CD14-positive monocyte (primary cell): Measurements from ENCODE around the gene GABBR2. TPM values are rescaled to one million over a fixed set of nuclear protein-coding genes. Genes with fewer than 3 reads are reported as not detected.

Experiments
- DNase-seq, 3 donors: peaks; one replicate each; pipeline ENCODE4 v3.0.0-alpha.2; 2011 to 2022
- H2AFZ ChIP-seq: 2 replicates; pipeline ENCODE4 v1.6.0; 2012; ENCODE audit warnings: mild to moderate bottlenecking, low read depth, low read length, inconsistent platforms; ENCODE audit not compliant: insufficient read depth, poor library complexity, severe bottlenecking
- H3K27ac ChIP-seq, 2 donors: 1 replicate in 1 of 2; 2 replicates in 1 of 2; pipeline ENCODE4 v1.5.1; 2012 to 2013; ENCODE audit warnings: low read length in 2 of 2, control low read depth in 1 of 2, inconsistent platforms in 1 of 2, low read depth in 1 of 2, mild to moderate bottlenecking in 1 of 2
- H3K27me3 ChIP-seq, 2 donors: one replicate each; pipeline versions ENCODE4 v1.6.0 to v1.6.1; 2011 to 2013; ENCODE audit warnings: low read length in 2 of 2; ENCODE audit not compliant: control insufficient read depth in 2 of 2, insufficient read depth in 2 of 2
- H3K36me3 ChIP-seq, 2 donors: replicated peaks in 1 of 2; 1 replicate in 1 of 2; 2 replicates in 1 of 2; pipeline versions ENCODE4 v1.5.1 to v1.6.1; 2012 to 2013; ENCODE audit warnings: low read length in 2 of 2, control low read depth in 1 of 2, inconsistent platforms in 1 of 2, mild to moderate bottlenecking in 1 of 2; ENCODE audit not compliant: insufficient read depth in 2 of 2, control insufficient read depth in 1 of 2
- H3K4me1 ChIP-seq, 2 donors: 1 replicate in 1 of 2; 2 replicates in 1 of 2; pipeline versions ENCODE4 v1.5.1 to v1.6.1; 2012 to 2013; ENCODE audit warnings: low read length in 2 of 2, control low read depth in 1 of 2, inconsistent platforms in 1 of 2, mild to moderate bottlenecking in 1 of 2, moderate library complexity in 1 of 2; ENCODE audit not compliant: insufficient read depth in 2 of 2, control insufficient read depth in 1 of 2
- H3K4me2 ChIP-seq: replicated peaks from 2 replicates; pipeline ENCODE3; 2012; ENCODE audit warnings: low read length, moderate library complexity, mild to moderate bottlenecking; ENCODE audit not compliant: poor library complexity, severe bottlenecking; ENCODE audit errors: extremely low read depth
- H3K4me3 ChIP-seq, 3 experiments: fragments of 200-600 bp in 1 of 3; sonication (generic) in 1 of 3; replicated peaks in 1 of 3; 1 replicate in 2 of 3; 2 replicates in 1 of 3; pipeline ENCODE4 v1.5.1; 2011 to 2013; ENCODE audit warnings: low read length in 3 of 3, mild to moderate bottlenecking in 3 of 3, control low read depth in 2 of 3, low read depth in 2 of 3, inconsistent platforms in 1 of 3, moderate library complexity in 1 of 3
- H3K79me2 ChIP-seq: 2 replicates; pipeline ENCODE4 v1.6.0; 2012; ENCODE audit warnings: mild to moderate bottlenecking, control low read depth, inconsistent platforms, low read length, moderate library complexity; ENCODE audit not compliant: insufficient read depth
- H3K9ac ChIP-seq: 2 replicates; pipeline ENCODE4 v1.6.0; 2017; ENCODE audit warnings: low read length, mild to moderate bottlenecking; ENCODE audit not compliant: insufficient read depth, poor library complexity, severe bottlenecking
- H3K9me3 ChIP-seq, 2 donors: replicated peaks in 1 of 2; 1 replicate in 1 of 2; 2 replicates in 1 of 2; pipeline versions ENCODE4 v1.5.1 to v1.6.1; 2012 to 2013; ENCODE audit warnings: low read length in 2 of 2, control low read depth in 1 of 2; ENCODE audit not compliant: control insufficient read depth in 1 of 2, insufficient read depth in 1 of 2
- H4K20me1 ChIP-seq: 2 replicates; pipeline ENCODE4 v1.6.0; 2012; ENCODE audit warnings: mild to moderate bottlenecking, low read length, control low read depth, moderate library complexity; ENCODE audit not compliant: insufficient read depth
- H3K27ac Mint-ChIP-seq, 7 donors: one replicate each; pipeline ENCODE4 v1.8.0; 2020; ENCODE audit warnings: mild to moderate bottlenecking in 7 of 7, mixed read lengths in 7 of 7, moderate library complexity in 6 of 7, inconsistent platforms in 2 of 7
- H3K27me3 Mint-ChIP-seq, 3 donors: one replicate each; pipeline ENCODE4 v1.8.0; 2021 to 2022; ENCODE audit warnings: low read depth in 3 of 3, mild to moderate bottlenecking in 3 of 3, mixed read lengths in 3 of 3, moderate library complexity in 3 of 3, inconsistent platforms in 1 of 3
- H3K36me3 Mint-ChIP-seq, 2 donors: one replicate each; pipeline ENCODE4 v1.8.0; 2020; ENCODE audit warnings: mixed read lengths in 2 of 2, inconsistent platforms in 1 of 2, mild to moderate bottlenecking in 1 of 2
- H3K4me1 Mint-ChIP-seq: one replicate; pipeline ENCODE4 v1.8.0; 2020; ENCODE audit warnings: mild to moderate bottlenecking, mixed read lengths
- H3K4me3 Mint-ChIP-seq, 2 donors: one replicate each; pipeline ENCODE4 v1.8.0; 2020; ENCODE audit warnings: mild to moderate bottlenecking in 2 of 2, mixed read lengths in 2 of 2, moderate library complexity in 1 of 2
- H3K9me3 Mint-ChIP-seq, 7 donors: one replicate each; pipeline ENCODE4 v1.8.0; 2020 to 2022; ENCODE audit warnings: mixed read lengths in 7 of 7, mild to moderate bottlenecking in 6 of 7, moderate library complexity in 6 of 7, inconsistent platforms in 2 of 7
- CTCF ChIP-seq: fragments of 200-600 bp; IDR thresholded peaks from one replicate; pipeline ENCODE4 v1.8.0; 2022; ENCODE audit warnings: antibody characterized with exemption, mild to moderate bottlenecking
- WGBS: methylation state at CpG from one replicate; pipeline ENCODE4 v1.1.5; 2013; ENCODE audit warnings: missing lambda C conversion rate; ENCODE audit not compliant: insufficient coverage; 5-methylcytosine and 5-hydroxymethylcytosine counted together
- intact Hi-C, 2 donors: fragments of 100-400 bp; cut with micrococcal nuclease; formaldehyde crosslinking; loops; one replicate each; pipeline versions ENCODE4 v1.15.0 to v1.15.1; 2023
- polyA plus RNA-seq, 3 donors: library from polyadenylated mRNA; depleted of rRNA in 1 of 3; unstranded in 2 of 3; stranded (reverse) in 1 of 3; fragments of 300-500 nt in 2 of 3; fragments of >200 nt in 1 of 3; fragmentation: Illumina TruSeq in 2 of 3; gene quantifications; 1 replicate in 2 of 3; 2 replicates in 1 of 3; pipeline ENCODE4 v1.2.3, GENCODE V29; 2012 to 2021

Gene GABBR2
- polyA plus RNA-seq, 3 donors: not detected

- Histone ChIP-seq H3K27me3 (no peaks in the 10 kb centered on the region), H3K36me3 (no peaks in the 10 kb centered on the region), H3K9me3 (no peaks in the 10 kb centered on the region), H3K79me2 (no peaks in the 10 kb centered on the region), H3K9ac (no peak overlapping the region), H3K27ac (no peak overlapping the region), H3K4me2 (no peak overlapping the region), H4K20me1 (no peaks in the 10 kb centered on the region), H2AFZ (no peak overlapping the region), H3K4me3 (no peak overlapping the region), H3K4me1 (no peaks in the 10 kb centered on the region)
- intact Hi-C loops: no loop called here
- no peak for DNase-seq
- TF ChIP-seq CTCF: no peak
- Mint-ChIP-seq H3K4me1 (no peaks in the 10 kb centered on the region), H3K4me3 (peak overlapping the region in 1 of 2 donors; percentile 9), H3K27ac (no peak overlapping the region), H3K27me3 (peaks cover 14 to 16% (median 14%) of the 10 kb centered on the region in 3 donors), H3K9me3 (no peaks in the 10 kb centered on the region), H3K36me3 (no peaks in the 10 kb centered on the region)
- WGBS: 100% methylated on average over 1 of the region's 5 CpGs
Measured at GRCh38 chr9:98602839-98603500, 105.8 kb downstream of the GABBR2 start.

GRCh38 chr9:98600631-98601030, 108.1 kb downstream of the GABBR2 start:
- Histone ChIP-seq H4K20me1 (no peaks in the 10 kb centered on the region), H3K4me3 (no peak overlapping the region), H3K4me1 (no peaks in the 10 kb centered on the region), H3K36me3 (no peaks in the 10 kb centered on the region), H3K9ac (no peak overlapping the region), H2AFZ (no peak overlapping the region), H3K27ac (no peak overlapping the region), H3K4me2 (no peak overlapping the region), H3K27me3 (no peaks in the 10 kb centered on the region), H3K9me3 (no peaks in the 10 kb centered on the region), H3K79me2 (no peaks in the 10 kb centered on the region)
- Mint-ChIP-seq H3K4me3 (no peak overlapping the region), H3K27me3 (peaks cover 8 to 15% (median 11%) of the 10 kb centered on the region in 3 donors), H3K4me1 (no peaks in the 10 kb centered on the region), H3K9me3 (no peaks in the 10 kb centered on the region), H3K36me3 (no peaks in the 10 kb centered on the region), H3K27ac (no peak overlapping the region)
- no peak for DNase-seq
- intact Hi-C loops: no loop called here
- no peak for TF ChIP-seq CTCF
- 80% methylated on average over 12 of the region's 12 CpGs for WGBS
